ENCODE measurements around the gene CCDC39. TPM values are rescaled to one million over a fixed set of nuclear protein-coding genes. Genes with fewer than 3 reads are reported as not detected.

CCDC39 gene
- total and polyA plus RNA-seq, 2 of the 4 experiments (the other 2 are of a cell fraction): not detected

DNA sequence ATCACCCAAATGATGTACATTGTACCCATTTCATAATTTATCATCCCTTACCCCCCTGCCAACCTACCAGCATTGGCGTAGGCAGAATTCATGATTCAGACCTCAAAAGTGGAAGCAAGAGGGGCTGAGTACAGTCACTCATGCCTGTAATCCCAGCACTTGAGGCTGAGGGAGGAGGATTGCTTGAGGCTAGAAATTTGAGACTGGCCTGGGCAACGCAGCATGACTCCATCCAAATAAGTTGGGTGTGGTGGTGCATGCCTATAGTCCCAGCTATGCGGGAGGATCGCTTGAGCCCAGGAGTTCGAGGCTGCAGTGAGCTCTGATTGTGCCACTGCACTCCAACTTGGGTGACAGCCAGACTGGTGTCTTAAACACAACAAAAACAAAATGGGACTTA, 66.9 kb downstream of the CCDC39 start:
- ATAC-seq (ENCODE audit: low read depth): no peak
- no CpG with 5 or more reads among the region's 5 CpGs for WGBS, 2 experiments (ENCODE audit: extremely low coverage in 2 of 2, insufficient read length in 1 of 2)

More for the DNA sequence above, 66.9 kb downstream of the CCDC39 start:
- Histone ChIP-seq H2BK5ac (ENCODE audit: low read depth, low read length, poor library complexity, severe bottlenecking) (no peak overlapping the region), H3K9me1 (ENCODE audit: insufficient read depth, low read length) (no peaks in the 10 kb centered on the region), H4K20me1 (ENCODE audit: insufficient read depth, low read length) (no peaks in the 10 kb centered on the region), H2AK5ac (ENCODE audit: low read depth, low read length) (no peak overlapping the region), H3K27ac (ENCODE audit: insufficient read depth, low read length) (no peak overlapping the region), H3K9ac (ENCODE audit: low read depth, low read length) (no peak overlapping the region), H4K8ac (ENCODE audit: low read depth in 2 of 2, low read length in 2 of 2) (no peak overlapping the region), H4K91ac (ENCODE audit: insufficient read depth, low read depth, low read length) (no peak overlapping the region), H2AFZ (replicated peaks; ENCODE audit: low read length, poor library complexity) (no peak overlapping the region), H4K5ac (ENCODE audit: low read depth, low read length) (no peak overlapping the region), H3K79me1 (ENCODE audit: low read depth in 1 of 2, low read length in 2 of 2) (no peaks in the 10 kb centered on the region), H3K23ac (ENCODE audit: low read depth, low read length) (no peak overlapping the region), H2BK15ac (ENCODE audit: low read depth, low read length) (no peak overlapping the region), H2AK9ac (replicated peaks; ENCODE audit: low read depth, low read length, poor library complexity) (no peak overlapping the region), H3K27me3 (ENCODE audit: control insufficient read depth, insufficient read depth, low read length) (no peaks in the 10 kb centered on the region), H3K18ac (ENCODE audit: low read depth, low read length) (no peak overlapping the region), H3K36me3 (ENCODE audit: control insufficient read depth, insufficient read depth, low read length) (peaks cover 23% of the 10 kb centered on the region), H3K4ac (ENCODE audit: low read depth, low read length) (no peak overlapping the region), H2BK120ac (ENCODE audit: low read depth, low read length) (no peak overlapping the region), H3K4me3 (ENCODE audit: insufficient read depth, low read depth, low read length) (no peak overlapping the region), H3K9me3 (ENCODE audit: control insufficient read depth, insufficient read depth, low read length) (no peaks in the 10 kb centered on the region), H3K4me1 (ENCODE audit: control insufficient read depth, insufficient read depth, low read length) (no peaks in the 10 kb centered on the region), H2BK20ac (ENCODE audit: low read depth, low read length) (no peak overlapping the region), H3K14ac (replicated peaks; ENCODE audit: low read depth, low read length) (no peak overlapping the region), H3K56ac (ENCODE audit: extremely low read depth, insufficient read depth, low read length) (no peak overlapping the region), H3K4me2 (ENCODE audit: low read depth, low read length) (no peak overlapping the region)
- ChIA-PET CTCF (interaction anchor here (0.9 to 1.3 kb wide), 2 partner anchors 69 to 191 kb away, joined by 3 read pairs; no protein-coding TSS in a partner anchor), POLR2A (ENCODE audit: unreplicated experiment) (interaction anchor here (1.0 kb wide), 1 partner anchor 10 kb away, joined by 5 read pairs; the partner anchor contains the start of gene TTC14)
- in situ Hi-C loops (cut with MboI; ENCODE audit: low sequenced_read_pairs) (loop anchor here (25.0 kb wide), 1 partner anchor 800 kb away; no protein-coding TSS in a partner anchor), intact Hi-C loops (cut with micrococcal nuclease) (loop anchor here (10.0 kb wide), 1 partner anchor 362 kb away; no protein-coding TSS in a partner anchor), dilution Hi-C loops (cut with HindIII; ENCODE audit: low sequenced_read_pairs, unreplicated experiment) (no loop called here)
- TF ChIP-seq POLR2A (IDR thresholded peaks at IDR 0.05; ENCODE audit: low read depth, low read length) (no peak), SMC3 (IDR thresholded peaks at IDR 0.05; ENCODE audit: low read depth, low read length) (no peak), RCOR1 (IDR thresholded peaks at IDR 0.05; ENCODE audit: insufficient replicate concordance, low read length) (no peak), NFE2L2 (IDR thresholded peaks at IDR 0.05; ENCODE audit: low read depth, low read length) (no peak), BHLHE40 (IDR thresholded peaks at IDR 0.05; ENCODE audit: low read depth, low read length) (no peak), CEBPB (IDR thresholded peaks at IDR 0.05; ENCODE audit: low read depth, low read length) (no peak), CHD1 (IDR thresholded peaks at IDR 0.05; ENCODE audit: low read depth, low read length) (no peak), CTCF (conservative IDR thresholded peaks at IDR 0.05; ENCODE audit: low read depth, low read length) (no peak), MXI1 (IDR thresholded peaks at IDR 0.05; ENCODE audit: borderline replicate concordance, low read depth, low read length) (no peak)
- TF ChIP-seq, protein P1, sequence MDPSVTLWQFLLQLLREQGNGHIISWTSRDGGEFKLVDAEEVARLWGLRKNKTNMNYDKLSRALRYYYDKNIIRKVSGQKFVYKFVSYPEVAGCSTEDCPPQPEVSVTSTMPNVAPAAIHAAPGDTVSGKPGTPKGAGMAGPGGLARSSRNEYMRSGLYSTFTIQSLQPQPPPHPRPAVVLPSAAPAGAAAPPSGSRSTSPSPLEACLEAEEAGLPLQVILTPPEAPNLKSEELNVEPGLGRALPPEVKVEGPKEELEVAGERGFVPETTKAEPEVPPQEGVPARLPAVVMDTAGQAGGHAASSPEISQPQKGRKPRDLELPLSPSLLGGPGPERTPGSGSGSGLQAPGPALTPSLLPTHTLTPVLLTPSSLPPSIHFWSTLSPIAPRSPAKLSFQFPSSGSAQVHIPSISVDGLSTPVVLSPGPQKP (IDR thresholded peaks at IDR 0.05; ENCODE audit: borderline replicate concordance, low read depth, low read length): no peak
- TF ChIP-seq, protein P2, sequence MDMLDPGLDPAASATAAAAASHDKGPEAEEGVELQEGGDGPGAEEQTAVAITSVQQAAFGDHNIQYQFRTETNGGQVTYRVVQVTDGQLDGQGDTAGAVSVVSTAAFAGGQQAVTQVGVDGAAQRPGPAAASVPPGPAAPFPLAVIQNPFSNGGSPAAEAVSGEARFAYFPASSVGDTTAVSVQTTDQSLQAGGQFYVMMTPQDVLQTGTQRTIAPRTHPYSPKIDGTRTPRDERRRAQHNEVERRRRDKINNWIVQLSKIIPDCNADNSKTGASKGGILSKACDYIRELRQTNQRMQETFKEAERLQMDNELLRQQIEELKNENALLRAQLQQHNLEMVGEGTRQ (IDR thresholded peaks at IDR 0.05; ENCODE audit: low read depth, low read length): no peak
- DNase-seq: no peak
- BruUV-seq (replicated peaks): no TSS peak
